Effector CD8-positive, alpha-beta T cell (primary cell): Measurements from ENCODE around the gene SCAANT1.

Experiments used
- DNase-seq: peaks from one replicate; lab custom pipeline; 2025; lab: John Stamatoyannopoulos, UW

The SCAANT1 gene

DNA sequence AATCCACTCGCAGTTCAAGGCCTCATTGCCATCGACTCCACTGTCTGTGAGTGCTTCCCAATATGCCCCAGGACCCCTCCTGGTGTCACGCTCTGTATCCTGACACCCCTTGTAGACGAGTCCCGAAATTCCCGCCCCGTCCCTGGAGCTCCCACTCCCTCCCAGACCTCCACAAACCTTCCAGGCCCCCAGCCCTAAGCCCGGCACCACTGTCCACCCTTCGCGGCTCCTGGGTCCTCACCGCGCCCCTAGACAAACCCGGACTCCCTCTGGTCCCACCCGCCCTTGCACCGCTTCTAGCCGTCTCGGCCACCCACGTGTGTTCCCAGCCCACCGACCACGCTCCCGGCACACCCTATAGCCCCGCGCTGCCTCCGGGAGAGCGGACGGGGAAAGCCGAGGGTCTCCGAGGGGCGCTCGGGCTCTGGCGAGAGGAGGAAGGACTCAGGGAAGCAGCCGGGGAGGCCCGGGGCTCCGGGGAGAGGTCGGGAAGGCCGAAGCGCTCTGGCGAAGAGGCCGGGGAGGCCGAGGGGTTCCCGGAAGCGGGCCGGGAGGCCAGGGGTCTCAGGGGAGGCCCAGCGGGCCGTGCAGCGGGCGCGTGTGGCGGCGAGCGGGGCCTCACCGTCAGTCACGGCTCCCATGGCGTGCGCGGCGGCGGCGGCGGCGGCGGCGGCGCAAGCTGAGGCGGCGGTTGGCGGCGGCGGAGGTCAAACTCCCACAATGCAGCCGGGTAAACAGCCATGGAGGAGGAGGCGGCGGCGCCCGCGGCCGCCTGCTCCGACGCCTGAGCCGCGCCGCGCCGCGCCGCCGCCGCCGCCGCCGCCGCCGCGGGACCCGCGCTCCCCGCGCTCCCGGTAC, 48.8 kb downstream of the SCAANT1 start, which contains the start of the genes ATXN7 and THOC7:
Gene ATXN7 (plus strand): TSS at position 718 of the 858 bp plus-strand sequence. CDS start 48,732 bp downstream, outside the sequence.
Gene THOC7 (minus strand): TSS at position 656 of the 858 bp plus-strand sequence. CDS start 15 bp downstream, at position 641.
- DNase-seq: peak; percentile 39

DNA sequence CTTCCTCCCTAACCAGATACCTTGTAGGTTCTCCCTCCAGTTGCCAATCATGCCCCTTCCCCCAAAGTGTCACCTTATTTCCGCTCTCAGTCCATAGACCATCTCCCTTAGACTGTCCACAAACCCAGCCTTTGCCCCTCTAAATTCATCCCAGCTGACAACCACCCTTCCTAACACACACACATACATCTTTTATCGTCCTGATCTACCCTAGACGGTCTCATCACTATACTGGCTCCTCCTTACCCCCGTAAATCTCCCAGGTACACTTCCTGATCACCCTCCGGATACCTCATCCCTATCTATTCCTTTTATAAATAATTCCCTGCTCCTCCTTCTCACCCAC, 49.4 kb downstream of the SCAANT1 start:
- no peak for DNase-seq
